GM12878 (cell line): ENCODE data around the gene CENPVL3. TPM values are rescaled to one million over a fixed set of nuclear protein-coding genes. Genes with fewer than 3 reads are reported as not detected.

Experiments
- ATAC-seq: fragments of 200-7000 bp; cut with Tn5 transposase; 3 replicates; pipeline ENCODE4 v1.9.1; 2020; ENCODE audit warnings: mild to moderate bottlenecking, moderate library complexity
- BruUV-seq: library from RNA; stranded (reverse); fragments of 400-500 nt; replicated peaks from 2 replicates; lab custom pipeline; 2021; lab: Mats Ljungman, UMichigan
- CTCF ChIA-PET: fragments of 300-600 bp; sonication (Branson Sonifier 250); formaldehyde crosslinking; extraction: SDS; loops from one replicate; lab custom pipeline; 2021; ENCODE audit warnings: inconsistent platforms; lab: Yijun Ruan, JAX
- POLR2A ChIA-PET: fragments of 350-600 bp; formaldehyde crosslinking; extraction: SDS; loops from one replicate; lab custom pipeline; 2021; ENCODE audit warnings: inconsistent platforms; lab: Charles Lee
- RAD21 ChIA-PET: fragments of 300-600 bp; sonication (Branson Sonifier 250); formaldehyde crosslinking; loops from one replicate; lab custom pipeline; 2023; ENCODE audit warnings: antibody characterized with exemption; ENCODE audit not compliant: unreplicated experiment; lab: Charles Lee
- SMC1A ChIA-PET: fragments of 300-600 bp; sonication (Branson Sonifier 250); formaldehyde crosslinking; loops from one replicate; lab custom pipeline; 2023; ENCODE audit not compliant: unreplicated experiment, uncharacterized antibody; lab: Charles Lee
- DNase-seq: peaks from one replicate; pipeline ENCODE4 v3.0.0-alpha.2; 2011; ENCODE audit warnings: low read depth, low spot score
- FAIRE-seq: peaks from 3 replicates; lab custom pipeline; 2011; peaks lifted over from hg19 to GRCh38; lab: Jason Lieb, UNC
- H2AFZ ChIP-seq: 2 replicates; pipeline ENCODE4 v1.6.0; 2011; ENCODE audit warnings: low read depth, low read length, control low read depth; ENCODE audit not compliant: control insufficient read depth
- H3K27ac ChIP-seq: 2 replicates; pipeline ENCODE4 v1.5.1; 2011; ENCODE audit warnings: control low read depth; ENCODE audit not compliant: control insufficient read depth, insufficient read depth
- H3K27me3 ChIP-seq, 2 experiments: replicated peaks in 1 of 2; 2 replicates each; pipeline versions ENCODE4 v1.6.0 to v1.6.1; 2011; ENCODE audit warnings: low read length in 1 of 2; ENCODE audit not compliant: control insufficient read depth in 2 of 2, insufficient read depth in 2 of 2
- H3K36me3 ChIP-seq, 2 experiments: 2 replicates each; pipeline ENCODE4 v1.5.1; 2011; ENCODE audit warnings: low read length in 1 of 2; ENCODE audit not compliant: control insufficient read depth in 2 of 2, insufficient read depth in 2 of 2
- H3K4me1 ChIP-seq: 2 replicates; pipeline ENCODE4 v1.6.1; 2011; ENCODE audit warnings: mild to moderate bottlenecking, low read length, moderate library complexity, mixed read lengths; ENCODE audit not compliant: control insufficient read depth, insufficient read depth
- H3K4me2 ChIP-seq: 2 replicates; pipeline ENCODE4 v1.6.0; 2011; ENCODE audit warnings: control low read depth; ENCODE audit not compliant: control insufficient read depth, insufficient read depth
- H3K4me3 ChIP-seq: fragments of 200-600 bp; sonication (generic); 2 replicates; pipeline ENCODE4 v1.5.1; 2016
- H3K79me2 ChIP-seq: 2 replicates; pipeline ENCODE4 v1.6.0; 2011; ENCODE audit warnings: low read length; ENCODE audit not compliant: control insufficient read depth, insufficient read depth
- H3K9ac ChIP-seq: 2 replicates; pipeline ENCODE4 v1.8.0; 2011; ENCODE audit warnings: low read length, control low read depth, mixed read lengths; ENCODE audit not compliant: control insufficient read depth, insufficient read depth
- H3K9me3 ChIP-seq: replicated peaks from 3 replicates; pipeline ENCODE4 v1.5.1; 2011; ENCODE audit warnings: mild to moderate bottlenecking, low read length; ENCODE audit not compliant: control insufficient read depth, insufficient read depth
- H4K20me1 ChIP-seq: 2 replicates; pipeline ENCODE4 v1.6.0; 2011; ENCODE audit not compliant: control insufficient read depth, insufficient read depth
- CBFB ChIP-seq: IDR thresholded peaks from 2 replicates; pipeline ENCODE4 v1.6.1; 2016; ENCODE audit warnings: antibody characterized with exemption, low read depth
- E4F1 ChIP-seq: fragments of 450-650 bp; IDR thresholded peaks from 2 replicates; pipeline ENCODE4 v1.6.1; 2018; ENCODE audit warnings: borderline replicate concordance, mild to moderate bottlenecking; ENCODE audit not compliant: partially characterized antibody
- EGR1 ChIP-seq, 2 experiments: IDR thresholded peaks; 1 replicate in 1 of 2; 2 replicates in 1 of 2; pipeline ENCODE4 v1.6.1; 2011 to 2012; ENCODE audit warnings: low read depth in 2 of 2, low read length in 2 of 2, borderline replicate concordance in 1 of 2, mild to moderate bottlenecking in 1 of 2, moderate library complexity in 1 of 2
- GATAD2B ChIP-seq: fragments of 450-650 bp; conservative IDR thresholded peaks from 2 replicates; pipeline ENCODE4 v1.6.1; 2017; ENCODE audit warnings: low read depth, mild to moderate bottlenecking, moderate library complexity
- NR2C2 ChIP-seq: IDR thresholded peaks from 2 replicates; pipeline ENCODE4 v1.6.1; 2011; ENCODE audit warnings: borderline replicate concordance, low read depth; ENCODE audit not compliant: control insufficient read depth, insufficient read length
- POLR2AphosphoS5 ChIP-seq: IDR thresholded peaks from 2 replicates; pipeline ENCODE4 v1.6.1; 2011; ENCODE audit warnings: mild to moderate bottlenecking, low read length, inconsistent platforms
- RUNX3 ChIP-seq: IDR thresholded peaks from 2 replicates; pipeline ENCODE4 v1.6.1; 2012; ENCODE audit warnings: low read length, inconsistent platforms
- SPI1 ChIP-seq: IDR thresholded peaks from 2 replicates; pipeline ENCODE4 v1.6.1; 2011; ENCODE audit warnings: low read depth, mild to moderate bottlenecking, low read length, moderate library complexity, borderline replicate concordance; ENCODE audit not compliant: insufficient read depth
- SUPT20H ChIP-seq: IDR thresholded peaks from 2 replicates; pipeline ENCODE4 v1.6.1; 2011; ENCODE audit warnings: low read depth, mild to moderate bottlenecking, low read length, moderate library complexity, borderline replicate concordance; ENCODE audit not compliant: control insufficient read depth
- TAF1 ChIP-seq: IDR thresholded peaks from 2 replicates; pipeline ENCODE4 v1.6.1; 2011; ENCODE audit warnings: mild to moderate bottlenecking, low read depth, low read length, borderline replicate concordance
- ZBTB40 ChIP-seq: fragments of 450-650 bp; IDR thresholded peaks from 2 replicates; pipeline ENCODE4 v1.6.1; 2016; ENCODE audit warnings: mild to moderate bottlenecking, moderate library complexity, borderline replicate concordance
- ZNF207 ChIP-seq: fragments of 450-650 bp; IDR thresholded peaks from 2 replicates; pipeline ENCODE4 v1.6.1; 2014; ENCODE audit warnings: antibody characterized with exemption, mild to moderate bottlenecking, borderline replicate concordance
- ZNF274 ChIP-seq: IDR thresholded peaks from one replicate; pipeline ENCODE4 v1.8.0; 2011; ENCODE audit not compliant: insufficient read length, insufficient read depth
- ZNF687 ChIP-seq: fragments of 450-650 bp; IDR thresholded peaks from 2 replicates; pipeline ENCODE4 v1.6.1; 2017; ENCODE audit warnings: mild to moderate bottlenecking, moderate library complexity
- WGBS: methylation state at CpG from one replicate; pipeline ENCODE4 v1.1.6; 2016; ENCODE audit warnings: low lambda C conversion rate; ENCODE audit not compliant: insufficient replicate concordance, insufficient coverage; ENCODE audit errors: missing lambda C conversion rate; 5-methylcytosine and 5-hydroxymethylcytosine counted together
- in situ Hi-C: fragments of 300-500 bp; cut with MboI; formaldehyde crosslinking; loops from 9 replicates; pipeline ENCODE4 v1.14.3; 2018; ENCODE audit warnings: mixed read lengths
- intact Hi-C: fragments of 100-400 bp; cut with micrococcal nuclease; formaldehyde crosslinking; loops from one replicate; pipeline ENCODE4 v1.14.2; 2022; ENCODE audit not compliant: unreplicated experiment
- polyA plus RNA-seq, 11 experiments: library from polyadenylated mRNA; depleted of rRNA in 4 of 11; unstranded in 6 of 11; stranded (reverse) in 5 of 11; fragments of >200 nt; fragmentation: Nextera tagmentation in 4 of 11; fragmentation: Illumina TruSeq in 1 of 11; extraction: Ambion mirVana in 4 of 11; extraction: Trizol in 1 of 11; gene quantifications; 1 replicate in 1 of 11; 2 replicates in 10 of 11; pipeline versions ENCODE4 v1.2.1 to v1.2.3, GENCODE V29; 2011 to 2016; ENCODE audit warnings: inconsistent platforms in 2 of 11, missing spikeins in 2 of 11, low read depth in 1 of 11
- total RNA-seq, 4 experiments: library from RNA; depleted of rRNA in 3 of 4; stranded (reverse); fragments of >200 nt in 3 of 4; fragmentation: Illumina TruSeq in 1 of 4; extraction: Trizol in 1 of 4; gene quantifications; 2 replicates each; pipeline versions ENCODE4 v1.2.1 to v1.2.3, GENCODE V29; 2013 to 2021

The CENPVL3 gene
- total and polyA plus RNA-seq, 10 of the 15 experiments (the other 5 are each of a cell fraction or from before 2014, with no cell fraction given), result not detected

- WGBS, result 0% methylated on average over 2 of the region's 2 CpGs
- Histone ChIP-seq H3K27me3 (no peaks in the 10 kb centered on the region), H2AFZ (no peak overlapping the region), H3K27ac (no peak overlapping the region), H3K4me1 (no peaks in the 10 kb centered on the region), H3K9me3 (no peaks in the 10 kb centered on the region), H3K9ac (no peak overlapping the region), H3K79me2 (no peaks in the 10 kb centered on the region), H3K4me3 (no peak overlapping the region), H3K4me2 (no peak overlapping the region), H3K36me3 (no peaks in the 10 kb centered on the region), H4K20me1 (no peaks in the 10 kb centered on the region)
- ChIA-PET CTCF (interaction anchor here (1.5 kb wide), 1 partner anchor 217 kb away, joined by 5 read pairs; no protein-coding TSS in a partner anchor), POLR2A (no interaction called here), SMC1A (interaction anchor here (1.2 kb wide), 1 partner anchor 202 kb away, joined by 3 read pairs; no protein-coding TSS in a partner anchor), RAD21 (no interaction called here)
- in situ Hi-C loops (no loop called here), intact Hi-C loops (no loop called here)
- no peak for DNase-seq
- BruUV-seq, result no TSS peak
- ATAC-seq, result no peak
- no peak for FAIRE-seq
- no peak for TF ChIP-seq SPI1
- TF ChIP-seq GATAD2B, result no peak
- TF ChIP-seq CBFB, result no peak
- no peak for TF ChIP-seq E4F1
- no peak for TF ChIP-seq TAF1
- TF ChIP-seq SUPT20H, result no peak
- TF ChIP-seq ZNF274, result no peak
- no peak for TF ChIP-seq EGR1 (IDR thresholded peaks at IDR 0.05; ENCODE audit: borderline replicate concordance in 1 of 2, low read depth in 2 of 2, low read length in 2 of 2)
- no peak for TF ChIP-seq ZNF207
- TF ChIP-seq ZNF687, result no peak
- no peak for TF ChIP-seq POLR2AphosphoS5
- no peak for TF ChIP-seq RUNX3
- no peak for TF ChIP-seq NR2C2
- no peak for TF ChIP-seq ZBTB40
Observed at GRCh38 chrX:51643377-51643776, 24.7 kb upstream of the CENPVL3 start.
